ENCODE results near the gene TWF2.

- no peak for TF ChIP-seq EZH2 (IDR thresholded peaks at IDR 0.05)
- TF ChIP-seq POLR2AphosphoS5 (IDR thresholded peaks at IDR 0.05; ENCODE audit: borderline replicate concordance, low read depth, low read length): no peak
Measured at GRCh38 chr3:52211268-52211891, 27.6 kb downstream of the TWF2 start.

All from SK-N-MC (cell line).